Neural cell (in vitro differentiated cells): ENCODE data around the gene ZNF821.

Source experiments
- CTCF ChIP-seq: fragments of 450-650 bp; IDR thresholded peaks from 2 replicates; pipeline ENCODE4 v1.5.1; 2014; ENCODE audit warnings: antibody characterized with exemption, mild to moderate bottlenecking, moderate library complexity; ENCODE audit not compliant: poor library complexity, severe bottlenecking
- EP300 ChIP-seq: fragments of 450-650 bp; conservative IDR thresholded peaks from 2 replicates; pipeline ENCODE4 v1.6.1; 2014; ENCODE audit warnings: antibody characterized with exemption, mild to moderate bottlenecking, moderate library complexity; ENCODE audit not compliant: poor library complexity, severe bottlenecking
- EZH2 ChIP-seq: fragments of 200-600, 300-800 bp; shearing (Covaris generic), sonication (generic); IDR thresholded peaks from 2 replicates; pipeline ENCODE4 v1.6.1; 2014; ENCODE audit warnings: antibody characterized with exemption, low read length, borderline replicate concordance, mild to moderate bottlenecking; ENCODE audit not compliant: insufficient read depth, poor library complexity, severe bottlenecking
- POLR2AphosphoS5 ChIP-seq: IDR thresholded peaks from 2 replicates; pipeline ENCODE4 v1.6.1; 2012
- REST ChIP-seq: IDR thresholded peaks from 2 replicates; pipeline ENCODE4 v1.6.1; 2012; ENCODE audit warnings: borderline replicate concordance
- SMC3 ChIP-seq: fragments of 450-650 bp; conservative IDR thresholded peaks from 2 replicates; pipeline ENCODE4 v1.6.1; 2014; ENCODE audit warnings: antibody characterized with exemption, mild to moderate bottlenecking, moderate library complexity; ENCODE audit not compliant: poor library complexity
- TAF1 ChIP-seq: IDR thresholded peaks from 2 replicates; pipeline ENCODE4 v1.6.1; 2012; ENCODE audit warnings: low read depth

- TF ChIP-seq TAF1 (no peak), POLR2AphosphoS5 (no peak), EP300 (no peak), CTCF (no peak), EZH2 (no peak), REST (no peak), SMC3 (no peak)
Observed at GRCh38 chr16:71855937-71856662, 27.9 kb downstream of the ZNF821 start.
